Astrocyte (in vitro differentiated cells and primary cell): ENCODE measurements around the gene MRPS6. TPM values are rescaled to one million over a fixed set of nuclear protein-coding genes. Genes with fewer than 3 reads are reported as not detected.

ENCODE experiments used
- DNase-seq: peaks from one replicate; pipeline ENCODE4 v3.0.0-alpha.2; 2010; ENCODE audit warnings: low read depth
- FAIRE-seq: peaks from 2 replicates; lab custom pipeline; 2011; peaks lifted over from hg19 to GRCh38; lab: Jason Lieb, UNC
- H2AFZ ChIP-seq: 2 replicates; pipeline ENCODE4 v1.6.0; 2012; ENCODE audit warnings: low read depth, low read length, inconsistent platforms
- H3K27ac ChIP-seq: 2 replicates; pipeline ENCODE4 v1.5.1; 2011; ENCODE audit warnings: low read depth, low read length, inconsistent platforms
- H3K27me3 ChIP-seq: 2 replicates; pipeline ENCODE4 v1.6.0; 2011; ENCODE audit warnings: low read length, inconsistent platforms; ENCODE audit not compliant: insufficient read depth
- H3K36me3 ChIP-seq: 2 replicates; pipeline ENCODE4 v1.5.1; 2011; ENCODE audit warnings: low read length, inconsistent platforms; ENCODE audit not compliant: insufficient read depth
- H3K4me1 ChIP-seq: 2 replicates; pipeline ENCODE4 v1.5.1; 2011; ENCODE audit warnings: low read length, inconsistent platforms; ENCODE audit not compliant: insufficient read depth
- H3K4me2 ChIP-seq: 2 replicates; pipeline ENCODE4 v1.6.0; 2012; ENCODE audit warnings: low read length, inconsistent platforms
- H3K4me3 ChIP-seq: 2 replicates; pipeline ENCODE4 v1.5.1; 2011; ENCODE audit warnings: low read depth, mild to moderate bottlenecking, low read length, inconsistent platforms; ENCODE audit not compliant: insufficient read depth
- H3K79me2 ChIP-seq: 2 replicates; pipeline ENCODE4 v1.6.0; 2012; ENCODE audit warnings: mild to moderate bottlenecking, low read length, inconsistent platforms; ENCODE audit not compliant: insufficient read depth
- H3K9ac ChIP-seq: 2 replicates; pipeline ENCODE4 v1.6.0; 2012; ENCODE audit warnings: mild to moderate bottlenecking, low read length, inconsistent platforms
- H3K9me3 ChIP-seq: 2 replicates; pipeline ENCODE4 v1.5.1; 2012; ENCODE audit warnings: low read depth, mild to moderate bottlenecking, low read length, inconsistent platforms; ENCODE audit not compliant: insufficient read depth
- H4K20me1 ChIP-seq: 2 replicates; pipeline ENCODE4 v1.6.0; 2012; ENCODE audit warnings: low read length, inconsistent platforms; ENCODE audit not compliant: insufficient read depth
- H3K27ac Mint-ChIP-seq: one replicate; pipeline ENCODE4 v1.8.0; 2021; ENCODE audit warnings: mild to moderate bottlenecking, mixed read lengths; ENCODE audit not compliant: unreplicated experiment
- H3K27me3 Mint-ChIP-seq: one replicate; pipeline ENCODE4 v1.8.0; 2021; ENCODE audit warnings: low read depth, mixed read lengths; ENCODE audit not compliant: unreplicated experiment
- H3K36me3 Mint-ChIP-seq: one replicate; pipeline ENCODE4 v1.8.0; 2021; ENCODE audit warnings: low read depth, mixed read lengths; ENCODE audit not compliant: unreplicated experiment
- H3K4me1 Mint-ChIP-seq: one replicate; pipeline ENCODE4 v1.8.0; 2021; ENCODE audit warnings: low read depth, mixed read lengths; ENCODE audit not compliant: unreplicated experiment
- H3K4me3 Mint-ChIP-seq: one replicate; pipeline ENCODE4 v1.8.0; 2021; ENCODE audit warnings: mild to moderate bottlenecking, moderate library complexity, mixed read lengths; ENCODE audit not compliant: unreplicated experiment
- H3K9me3 Mint-ChIP-seq: one replicate; pipeline ENCODE4 v1.8.0; 2021; ENCODE audit warnings: mild to moderate bottlenecking, mixed read lengths; ENCODE audit not compliant: unreplicated experiment
- CTCF ChIP-seq: IDR thresholded peaks from 2 replicates; pipeline ENCODE4 v1.5.1; 2011; ENCODE audit warnings: low read depth, mild to moderate bottlenecking, inconsistent platforms, low read length, moderate library complexity; ENCODE audit not compliant: insufficient read depth
- EZH2 ChIP-seq: IDR thresholded peaks from 2 replicates; pipeline ENCODE4 v1.6.1; 2012; ENCODE audit warnings: mild to moderate bottlenecking, low read length, inconsistent platforms; ENCODE audit not compliant: insufficient read depth
- total RNA-seq: library from RNA; stranded (reverse); gene quantifications from 2 replicates; pipeline ENCODE4 v1.2.1, GENCODE V29; 2021

The MRPS6 gene
- total RNA-seq, 1 donor from 2014 or later = 67.5 TPM

GRCh38 chr21:34078915-34079314, 5.5 kb downstream of the MRPS6 start:
- Mint-ChIP-seq H3K4me3 (no peak overlapping the region), H3K9me3 (no peaks in the 10 kb centered on the region), H3K27me3 (no peaks in the 10 kb centered on the region), H3K4me1 (peaks cover 58% of the 10 kb centered on the region), H3K36me3 (peaks cover 13% of the 10 kb centered on the region), H3K27ac (no peak overlapping the region)
- Histone ChIP-seq H3K27me3 (no peaks in the 10 kb centered on the region), H3K4me1 (peaks cover 13% of the 10 kb centered on the region), H2AFZ (no peak overlapping the region), H3K4me3 (no peak overlapping the region), H4K20me1 (peaks cover 68% of the 10 kb centered on the region), H3K9me3 (no peaks in the 10 kb centered on the region), H3K4me2 (no peak overlapping the region), H3K36me3 (peaks cover 4% of the 10 kb centered on the region), H3K9ac (no peak overlapping the region), H3K79me2 (peaks cover 82% of the 10 kb centered on the region), H3K27ac (no peak overlapping the region)
- DNase-seq (no peak), FAIRE-seq (no peak)
- no peak for TF ChIP-seq CTCF
- no peak for TF ChIP-seq EZH2

- H3K9ac ChIP-seq = no peak overlapping the region
- peaks cover 8% of the 10 kb centered on the region for H3K4me1 ChIP-seq
- peaks cover 4% of the 10 kb centered on the region for H3K36me3 ChIP-seq
- no peak for FAIRE-seq
- no peak overlapping the region for H3K4me3 ChIP-seq
- Mint-ChIP-seq H3K9me3 (no peaks in the 10 kb centered on the region), H3K4me3 (no peak overlapping the region), H3K27ac (no peak overlapping the region), H3K27me3 (no peaks in the 10 kb centered on the region), H3K4me1 (peaks cover 48% of the 10 kb centered on the region), H3K36me3 (peaks cover 13% of the 10 kb centered on the region)
- peaks cover 81% of the 10 kb centered on the region for H3K79me2 ChIP-seq
- peaks cover 65% of the 10 kb centered on the region for H4K20me1 ChIP-seq
- no peaks in the 10 kb centered on the region for H3K27me3 ChIP-seq
- no peak for TF ChIP-seq CTCF
- TF ChIP-seq EZH2 = no peak
- DNase-seq = no peak
- H3K4me2 ChIP-seq = no peak overlapping the region
- H3K9me3 ChIP-seq = no peaks in the 10 kb centered on the region
- no peak overlapping the region for H2AFZ ChIP-seq
- no peak overlapping the region for H3K27ac ChIP-seq
Measured at GRCh38 chr21:34080710-34081109, 7.3 kb downstream of the MRPS6 start.

- Histone ChIP-seq H3K9me3 (no peaks in the 10 kb centered on the region), H3K27ac (no peak overlapping the region), H4K20me1 (peaks cover 72% of the 10 kb centered on the region), H3K4me2 (no peak overlapping the region), H3K4me3 (no peak overlapping the region), H3K27me3 (no peaks in the 10 kb centered on the region), H3K79me2 (peaks cover 82% of the 10 kb centered on the region), H3K4me1 (peaks cover 4% of the 10 kb centered on the region), H3K36me3 (peaks cover 4% of the 10 kb centered on the region), H3K9ac (no peak overlapping the region), H2AFZ (no peak overlapping the region)
- Mint-ChIP-seq H3K36me3 (peaks cover 13% of the 10 kb centered on the region), H3K4me3 (no peak overlapping the region), H3K27ac (no peak overlapping the region), H3K4me1 (peaks cover 33% of the 10 kb centered on the region), H3K9me3 (no peaks in the 10 kb centered on the region), H3K27me3 (no peaks in the 10 kb centered on the region)
- TF ChIP-seq EZH2 = no peak
- no peak for TF ChIP-seq CTCF
- no peak for DNase-seq
- no peak for FAIRE-seq
Measured at GRCh38 chr21:34082769-34083168, 9.4 kb downstream of the MRPS6 start.
